Panc1 (cell line): Measurements from ENCODE around the gene PSRC1. TPM values are rescaled to one million over a fixed set of nuclear protein-coding genes. Genes with fewer than 3 reads are reported as not detected.

Experiments used
- ATAC-seq: fragments of 200-7000 bp; cut with Tn5 transposase; 2 replicates; pipeline ENCODE4 v1.9.1; 2020; ENCODE audit warnings: mild to moderate bottlenecking, moderate library complexity
- BruUV-seq: library from RNA; stranded (reverse); fragments of 400-500 nt; replicated peaks from 2 replicates; lab custom pipeline; 2021; lab: Mats Ljungman, UMichigan
- CTCF ChIA-PET: fragments of 300-600 bp; sonication (Branson Sonifier 250); formaldehyde crosslinking; loops from one replicate; lab custom pipeline; 2022; ENCODE audit warnings: antibody characterized with exemption; lab: Charles Lee
- POLR2A ChIA-PET: fragments of 300-600 bp; sonication (Branson Sonifier 250); formaldehyde crosslinking; loops from one replicate; lab custom pipeline; 2022; ENCODE audit warnings: antibody characterized with exemption; lab: Charles Lee
- DNase-seq: peaks from one replicate; pipeline ENCODE4 v3.0.0-alpha.2; 2010; ENCODE audit warnings: low read depth, low spot score
- H3K27ac ChIP-seq: 2 replicates; pipeline ENCODE4 v1.5.1; 2011; ENCODE audit warnings: mild to moderate bottlenecking, low read length, inconsistent platforms
- H3K27me3 ChIP-seq: fragments of 200-500 bp; sonication (Bioruptor generic); 2 replicates; pipeline ENCODE4 v1.6.0; 2014; ENCODE audit warnings: low read length, inconsistent platforms; ENCODE audit not compliant: control insufficient read depth, insufficient read depth
- H3K36me3 ChIP-seq: fragments of 200-500 bp; sonication (Bioruptor generic); 2 replicates; pipeline ENCODE4 v1.5.1; 2014; ENCODE audit warnings: inconsistent platforms, mild to moderate bottlenecking, low read length, moderate library complexity; ENCODE audit not compliant: control insufficient read depth, insufficient read depth
- H3K4me1 ChIP-seq: 2 replicates; pipeline ENCODE4 v1.5.1; 2011; ENCODE audit warnings: inconsistent platforms, mild to moderate bottlenecking, low read length, moderate library complexity; ENCODE audit not compliant: control insufficient read depth, insufficient read depth
- H3K4me3 ChIP-seq, 2 experiments: 2 replicates each; pipeline ENCODE4 v1.5.1; 2011 to 2012; ENCODE audit warnings: low read depth in 2 of 2, low read length in 2 of 2, mild to moderate bottlenecking in 2 of 2, inconsistent platforms in 1 of 2, moderate library complexity in 1 of 2
- H3K9me3 ChIP-seq: fragments of 200-500 bp; sonication (Bioruptor generic); 2 replicates; pipeline ENCODE4 v1.5.1; 2014; ENCODE audit warnings: low read depth, mild to moderate bottlenecking, inconsistent platforms, low read length, moderate library complexity; ENCODE audit not compliant: control insufficient read depth, insufficient read depth
- POLR2AphosphoS5 ChIP-seq: IDR thresholded peaks from 2 replicates; pipeline ENCODE4 v1.6.1; 2012; ENCODE audit warnings: mild to moderate bottlenecking, low read depth, low read length, moderate library complexity
- SIN3A ChIP-seq: IDR thresholded peaks from 2 replicates; pipeline ENCODE4 v1.6.1; 2012; ENCODE audit warnings: low read depth, mild to moderate bottlenecking, low read length, moderate library complexity, borderline replicate concordance; ENCODE audit not compliant: insufficient read depth
- TCF7L2 ChIP-seq: IDR thresholded peaks from 2 replicates; pipeline ENCODE4 v1.6.1; 2011; ENCODE audit warnings: mild to moderate bottlenecking, low read depth, low read length, inconsistent platforms
- in situ Hi-C: cut with HindIII; loops from 2 replicates; pipeline ENCODE4 v1.10.0; 2016; ENCODE audit warnings: low sequenced_read_pairs, low pct_unique_long_range_greater_than_20kb
- intact Hi-C: fragments of 100-400 bp; cut with micrococcal nuclease; formaldehyde crosslinking; loops from one replicate; pipeline ENCODE4 v1.10.0; 2022; ENCODE audit not compliant: unreplicated experiment
- total RNA-seq: library from RNA; stranded (reverse); gene quantifications from one replicate; pipeline ENCODE4 v1.2.1, GENCODE V29; 2021; ENCODE audit not compliant: unreplicated experiment
- TF ChIP-seq, protein P1 (sequence below): fragments of 450-650 bp; IDR thresholded peaks from 2 replicates; pipeline ENCODE4 v1.5.1; 2017; ENCODE audit warnings: mild to moderate bottlenecking
- TF ChIP-seq, protein P2 (sequence below), 2 experiments: IDR thresholded peaks; 2 replicates each; pipeline ENCODE4 v1.6.1; 2011 to 2012; ENCODE audit warnings: low read depth in 2 of 2, control low read depth in 1 of 2, low read length in 1 of 2, mild to moderate bottlenecking in 1 of 2, moderate library complexity in 1 of 2; ENCODE audit not compliant: insufficient read depth in 1 of 2

Gene PSRC1
- total RNA-seq, 1 experiment from 2014 or later: 40.6 TPM

- TF ChIP-seq TCF7L2 (no peak), SIN3A (no peak), POLR2AphosphoS5 (no peak)
- TF ChIP-seq, protein P1, sequence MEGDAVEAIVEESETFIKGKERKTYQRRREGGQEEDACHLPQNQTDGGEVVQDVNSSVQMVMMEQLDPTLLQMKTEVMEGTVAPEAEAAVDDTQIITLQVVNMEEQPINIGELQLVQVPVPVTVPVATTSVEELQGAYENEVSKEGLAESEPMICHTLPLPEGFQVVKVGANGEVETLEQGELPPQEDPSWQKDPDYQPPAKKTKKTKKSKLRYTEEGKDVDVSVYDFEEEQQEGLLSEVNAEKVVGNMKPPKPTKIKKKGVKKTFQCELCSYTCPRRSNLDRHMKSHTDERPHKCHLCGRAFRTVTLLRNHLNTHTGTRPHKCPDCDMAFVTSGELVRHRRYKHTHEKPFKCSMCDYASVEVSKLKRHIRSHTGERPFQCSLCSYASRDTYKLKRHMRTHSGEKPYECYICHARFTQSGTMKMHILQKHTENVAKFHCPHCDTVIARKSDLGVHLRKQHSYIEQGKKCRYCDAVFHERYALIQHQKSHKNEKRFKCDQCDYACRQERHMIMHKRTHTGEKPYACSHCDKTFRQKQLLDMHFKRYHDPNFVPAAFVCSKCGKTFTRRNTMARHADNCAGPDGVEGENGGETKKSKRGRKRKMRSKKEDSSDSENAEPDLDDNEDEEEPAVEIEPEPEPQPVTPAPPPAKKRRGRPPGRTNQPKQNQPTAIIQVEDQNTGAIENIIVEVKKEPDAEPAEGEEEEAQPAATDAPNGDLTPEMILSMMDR: no peak
- TF ChIP-seq, protein P2, sequence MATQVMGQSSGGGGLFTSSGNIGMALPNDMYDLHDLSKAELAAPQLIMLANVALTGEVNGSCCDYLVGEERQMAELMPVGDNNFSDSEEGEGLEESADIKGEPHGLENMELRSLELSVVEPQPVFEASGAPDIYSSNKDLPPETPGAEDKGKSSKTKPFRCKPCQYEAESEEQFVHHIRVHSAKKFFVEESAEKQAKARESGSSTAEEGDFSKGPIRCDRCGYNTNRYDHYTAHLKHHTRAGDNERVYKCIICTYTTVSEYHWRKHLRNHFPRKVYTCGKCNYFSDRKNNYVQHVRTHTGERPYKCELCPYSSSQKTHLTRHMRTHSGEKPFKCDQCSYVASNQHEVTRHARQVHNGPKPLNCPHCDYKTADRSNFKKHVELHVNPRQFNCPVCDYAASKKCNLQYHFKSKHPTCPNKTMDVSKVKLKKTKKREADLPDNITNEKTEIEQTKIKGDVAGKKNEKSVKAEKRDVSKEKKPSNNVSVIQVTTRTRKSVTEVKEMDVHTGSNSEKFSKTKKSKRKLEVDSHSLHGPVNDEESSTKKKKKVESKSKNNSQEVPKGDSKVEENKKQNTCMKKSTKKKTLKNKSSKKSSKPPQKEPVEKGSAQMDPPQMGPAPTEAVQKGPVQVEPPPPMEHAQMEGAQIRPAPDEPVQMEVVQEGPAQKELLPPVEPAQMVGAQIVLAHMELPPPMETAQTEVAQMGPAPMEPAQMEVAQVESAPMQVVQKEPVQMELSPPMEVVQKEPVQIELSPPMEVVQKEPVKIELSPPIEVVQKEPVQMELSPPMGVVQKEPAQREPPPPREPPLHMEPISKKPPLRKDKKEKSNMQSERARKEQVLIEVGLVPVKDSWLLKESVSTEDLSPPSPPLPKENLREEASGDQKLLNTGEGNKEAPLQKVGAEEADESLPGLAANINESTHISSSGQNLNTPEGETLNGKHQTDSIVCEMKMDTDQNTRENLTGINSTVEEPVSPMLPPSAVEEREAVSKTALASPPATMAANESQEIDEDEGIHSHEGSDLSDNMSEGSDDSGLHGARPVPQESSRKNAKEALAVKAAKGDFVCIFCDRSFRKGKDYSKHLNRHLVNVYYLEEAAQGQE (IDR thresholded peaks at IDR 0.05; ENCODE audit: insufficient read depth in 1 of 2, low read depth in 2 of 2, low read length in 1 of 2): no peak
- BruUV-seq: no TSS peak
- ATAC-seq: no peak
- intact Hi-C loops: loop anchor here (5.0 kb wide), 1 partner anchor 136 kb away; the partner anchor contains the start of gene SORT1
- H3K9me3 ChIP-seq: no peaks in the 10 kb centered on the region
- no peaks in the 10 kb centered on the region for H3K27me3 ChIP-seq
- no peak overlapping the region for H3K4me3 ChIP-seq
- no peaks in the 10 kb centered on the region for H3K36me3 ChIP-seq
- ChIA-PET CTCF (no interaction called here), POLR2A (no interaction called here)
- in situ Hi-C loops: no loop called here
- DNase-seq: no peak
- no peaks in the 10 kb centered on the region for H3K4me1 ChIP-seq
- no peak overlapping the region for H3K27ac ChIP-seq
Observed at GRCh38 chr1:109261006-109261405, 21.9 kb downstream of the PSRC1 start.

GRCh38 chr1:109259674-109260557, 23.0 kb downstream of the PSRC1 start:
- TF ChIP-seq POLR2AphosphoS5 (no peak), SIN3A (no peak), TCF7L2 (no peak)
- TF ChIP-seq, protein P1: no peak
- TF ChIP-seq, protein P2 (IDR thresholded peaks at IDR 0.05; ENCODE audit: insufficient read depth in 1 of 2, low read depth in 2 of 2, low read length in 1 of 2): no peak
- DNase-seq (no peak), ATAC-seq (no peak)
- Histone ChIP-seq H3K9me3 (no peaks in the 10 kb centered on the region), H3K4me1 (no peaks in the 10 kb centered on the region), H3K4me3 (no peak overlapping the region), H3K36me3 (no peaks in the 10 kb centered on the region), H3K27me3 (no peaks in the 10 kb centered on the region), H3K27ac (no peak overlapping the region)
- in situ Hi-C loops (no loop called here), intact Hi-C loops (loop anchor here (5.0 kb wide), 1 partner anchor 137 kb away; the partner anchor contains the start of gene SORT1)
- no TSS peak for BruUV-seq
- ChIA-PET POLR2A (no interaction called here), CTCF (no interaction called here)
